Epithelial cell of esophagus (primary cell): ENCODE measurements around the gene TSHR.

Source experiments
- DNase-seq: peaks from one replicate; pipeline ENCODE4 v3.0.0; 2010; ENCODE audit warnings: low read depth
- H3K4me3 ChIP-seq: 2 replicates; pipeline ENCODE4 v1.5.1; 2011; ENCODE audit warnings: mild to moderate bottlenecking, low read length, control low read depth
- CTCF ChIP-seq: IDR thresholded peaks from 2 replicates; pipeline ENCODE4 v1.5.1; 2011; ENCODE audit warnings: low read depth, mild to moderate bottlenecking, low read length, control low read depth, inconsistent platforms; ENCODE audit not compliant: insufficient read depth; ENCODE audit errors: missing control alignments

Gene TSHR

DNA sequence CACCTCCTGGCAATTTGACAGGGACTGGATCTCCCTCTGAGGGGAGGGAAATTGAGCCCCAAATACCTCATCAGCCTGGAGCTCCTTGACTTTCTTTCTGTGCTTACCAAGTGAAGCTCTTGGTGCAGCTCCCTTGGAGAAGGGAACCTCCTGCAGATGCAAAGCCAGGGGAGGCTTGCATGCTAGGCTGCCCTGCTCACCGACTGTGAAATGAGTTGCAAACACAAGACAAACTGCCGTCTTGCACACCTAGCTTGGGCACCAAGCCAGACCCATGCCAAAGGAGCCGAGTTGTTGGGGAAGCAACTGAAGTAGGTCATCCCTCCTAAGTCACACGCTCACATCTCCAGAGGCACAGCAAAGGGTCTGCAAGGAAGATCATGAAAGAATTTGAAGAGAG lies 170.1 kb downstream of the TSHR start:
- no peak overlapping the region for H3K4me3 ChIP-seq
- TF ChIP-seq CTCF, result no peak
- DNase-seq, result no peak

- no peak for TF ChIP-seq CTCF
- no peak overlapping the region for H3K4me3 ChIP-seq
- DNase-seq, result peak; percentile 14
Observed at GRCh38 chr14:81127785-81128184, 172.4 kb downstream of the TSHR start.

- DNase-seq, result no peak
- TF ChIP-seq CTCF, result no peak
- no peak overlapping the region for H3K4me3 ChIP-seq
Observed at GRCh38 chr14:81129242-81129641, 173.8 kb downstream of the TSHR start.

GRCh38 chr14:81132468-81132867 lies 177.0 kb downstream of the TSHR start:
- no peak for TF ChIP-seq CTCF
- DNase-seq, result no peak
- H3K4me3 ChIP-seq, result no peak overlapping the region

- TF ChIP-seq CTCF, result no peak
- no peak overlapping the region for H3K4me3 ChIP-seq
- DNase-seq, result no peak
Observed at GRCh38 chr14:81133400-81133799, 178.0 kb downstream of the TSHR start.

- peak; percentile 88 for DNase-seq
- no peak for TF ChIP-seq CTCF
- H3K4me3 ChIP-seq, result no peak overlapping the region
Observed at GRCh38 chr14:81137316-81137715, 181.9 kb downstream of the TSHR start.

- TF ChIP-seq CTCF, result no peak
- no peak for DNase-seq
- H3K4me3 ChIP-seq, result no peak overlapping the region
Observed at GRCh38 chr14:81138429-81138828, 183.0 kb downstream of the TSHR start.
